Neural progenitor cell (in vitro differentiated cells): ENCODE measurements around the gene GPA33. TPM values are rescaled to one million over a fixed set of nuclear protein-coding genes. Genes with fewer than 3 reads are reported as not detected.

ENCODE experiments used
- DNase-seq: peaks from one replicate; pipeline ENCODE4 v3.0.0-alpha.2; 2016; ENCODE audit warnings: low spot score
- H2AFZ ChIP-seq: fragments of 200-600 bp; sonication (generic); replicated peaks from 2 replicates; pipeline ENCODE4 v1.6.1; 2016; ENCODE audit warnings: antibody characterized with exemption
- H3F3A ChIP-seq: fragments of 200-600 bp; sonication (generic); 2 replicates; pipeline ENCODE4 v1.6.1; 2016; ENCODE audit warnings: antibody characterized with exemption, low read depth
- H3K27ac ChIP-seq: fragments of 200-600 bp; sonication (generic); 2 replicates; pipeline ENCODE4 v1.5.1; 2016; ENCODE audit warnings: mild to moderate bottlenecking
- H3K27me3 ChIP-seq: fragments of 200-600 bp; sonication (generic); 2 replicates; pipeline ENCODE4 v1.6.1; 2016; ENCODE audit warnings: mild to moderate bottlenecking, moderate library complexity
- H3K36me3 ChIP-seq: fragments of 200-600 bp; sonication (generic); 2 replicates; pipeline ENCODE4 v1.5.1; 2016
- H3K4me1 ChIP-seq: fragments of 200-600 bp; sonication (generic); 2 replicates; pipeline ENCODE4 v1.6.1; 2016; ENCODE audit warnings: mixed run types
- H3K4me2 ChIP-seq: fragments of 200-600 bp; sonication (generic); 2 replicates; pipeline ENCODE4 v1.6.1; 2016
- H3K4me3 ChIP-seq: fragments of 200-600 bp; sonication (generic); 2 replicates; pipeline ENCODE4 v1.5.1; 2016
- H3K79me2 ChIP-seq: fragments of 200-600 bp; sonication (generic); 2 replicates; pipeline ENCODE4 v1.6.1; 2016; ENCODE audit warnings: low read depth
- H3K9ac ChIP-seq: fragments of 200-600 bp; sonication (generic); 2 replicates; pipeline ENCODE4 v1.6.1; 2016
- H3K9me3 ChIP-seq: fragments of 200-600 bp; sonication (generic); 2 replicates; pipeline ENCODE4 v1.5.1; 2016; ENCODE audit warnings: low read depth
- H4K20me1 ChIP-seq: fragments of 200-600 bp; sonication (generic); 2 replicates; pipeline ENCODE4 v1.6.1; 2016; ENCODE audit warnings: low read depth
- H3K27ac Mint-ChIP-seq: 3 replicates; pipeline ENCODE4 v1.8.0; 2021; ENCODE audit warnings: mixed read lengths
- H3K27me3 Mint-ChIP-seq: 2 replicates; pipeline ENCODE4 v1.8.0; 2022; ENCODE audit warnings: low read depth, mild to moderate bottlenecking, inconsistent platforms, moderate library complexity, mixed read lengths; ENCODE audit not compliant: insufficient read depth
- H3K36me3 Mint-ChIP-seq: 3 replicates; pipeline ENCODE4 v1.8.0; 2021; ENCODE audit warnings: mixed read lengths
- H3K4me1 Mint-ChIP-seq: 3 replicates; pipeline ENCODE4 v1.8.0; 2021; ENCODE audit warnings: mixed read lengths
- H3K4me3 Mint-ChIP-seq: 3 replicates; pipeline ENCODE4 v1.8.0; 2021; ENCODE audit warnings: mild to moderate bottlenecking, moderate library complexity, mixed read lengths
- H3K9me3 Mint-ChIP-seq: 3 replicates; pipeline ENCODE4 v1.8.0; 2020; ENCODE audit warnings: mixed read lengths
- CTCF ChIP-seq: fragments of 200-600 bp; sonication (generic); IDR thresholded peaks from 2 replicates; pipeline ENCODE4 v1.5.1; 2017; ENCODE audit warnings: antibody characterized with exemption, mild to moderate bottlenecking
- EZH2 ChIP-seq: fragments of 200-600 bp; sonication (generic); IDR thresholded peaks from 2 replicates; pipeline ENCODE4 v1.6.1; 2017; ENCODE audit warnings: antibody characterized with exemption, mild to moderate bottlenecking, moderate library complexity
- EZH2phosphoT487 ChIP-seq: fragments of 200-600 bp; sonication (generic); IDR thresholded peaks from 2 replicates; pipeline ENCODE4 v1.6.1; 2017; ENCODE audit warnings: antibody characterized with exemption
- total RNA-seq: library from RNA; depleted of rRNA; stranded (reverse); fragments of >200 nt; gene quantifications from 2 replicates; pipeline ENCODE4 v1.2.3, GENCODE V29; 2015; ENCODE audit warnings: low replicate concordance

Gene GPA33
- total RNA-seq, 1 donor from 2014 or later, result 0.52 TPM

- Mint-ChIP-seq H3K4me1 (peaks cover 29% of the 10 kb centered on the region), H3K9me3 (no peaks in the 10 kb centered on the region), H3K4me3 (no peak overlapping the region), H3K36me3 (no peaks in the 10 kb centered on the region), H3K27ac (no peak overlapping the region), H3K27me3 (peaks cover 2% of the 10 kb centered on the region)
- Histone ChIP-seq H3K27ac (no peak overlapping the region), H3F3A (no peaks in the 10 kb centered on the region), H3K9me3 (no peaks in the 10 kb centered on the region), H3K27me3 (no peaks in the 10 kb centered on the region), H3K4me1 (peaks cover 22% of the 10 kb centered on the region), H3K79me2 (no peaks in the 10 kb centered on the region), H4K20me1 (no peaks in the 10 kb centered on the region), H2AFZ (peak overlapping the region; percentile 39), H3K9ac (no peak overlapping the region), H3K4me2 (no peak overlapping the region), H3K4me3 (no peak overlapping the region), H3K36me3 (no peaks in the 10 kb centered on the region)
- TF ChIP-seq CTCF (no peak), EZH2phosphoT487 (no peak), EZH2 (no peak)
- no peak for DNase-seq
Measured at GRCh38 chr1:167104256-167104633, 14.1 kb upstream of the GPA33 start.

GRCh38 chr1:167102906-167103573 lies 12.9 kb upstream of the GPA33 start:
- peak overlapping the region; percentile 35 for H3K27ac Mint-ChIP-seq
- H3K4me3 Mint-ChIP-seq, result no peak overlapping the region
- H3K9me3 Mint-ChIP-seq, result peaks cover 3% of the 10 kb centered on the region
- H3K36me3 Mint-ChIP-seq, result peaks cover 2% of the 10 kb centered on the region
- TF ChIP-seq EZH2phosphoT487 (no peak), EZH2 (no peak), CTCF (no peak)
- H3K27me3 ChIP-seq, result no peaks in the 10 kb centered on the region
- no peaks in the 10 kb centered on the region for H3K9me3 ChIP-seq
- no peaks in the 10 kb centered on the region for H3K79me2 ChIP-seq
- peak overlapping the region; percentile 77 for H2AFZ ChIP-seq
- DNase-seq, result no peak
- no peak overlapping the region for H3K4me2 ChIP-seq
- H3K4me1 Mint-ChIP-seq, result peaks cover 23% of the 10 kb centered on the region
- peaks cover 22% of the 10 kb centered on the region for H3K4me1 ChIP-seq
- no peaks in the 10 kb centered on the region for H4K20me1 ChIP-seq
- H3K27ac ChIP-seq, result peak overlapping the region; percentile 14
- no peak overlapping the region for H3K4me3 ChIP-seq
- H3F3A ChIP-seq, result no peaks in the 10 kb centered on the region
- no peaks in the 10 kb centered on the region for H3K36me3 ChIP-seq
- H3K27me3 Mint-ChIP-seq, result peaks cover 2% of the 10 kb centered on the region
- no peak overlapping the region for H3K9ac ChIP-seq

- Mint-ChIP-seq H3K9me3 (peaks cover 7% of the 10 kb centered on the region), H3K27ac (no peak overlapping the region), H3K4me1 (peaks cover 23% of the 10 kb centered on the region), H3K4me3 (no peak overlapping the region), H3K27me3 (no peaks in the 10 kb centered on the region), H3K36me3 (peaks cover 2% of the 10 kb centered on the region)
- Histone ChIP-seq H3K27ac (no peak overlapping the region), H3F3A (no peaks in the 10 kb centered on the region), H2AFZ (no peak overlapping the region), H3K79me2 (no peaks in the 10 kb centered on the region), H3K9me3 (no peaks in the 10 kb centered on the region), H3K27me3 (no peaks in the 10 kb centered on the region), H3K4me3 (no peak overlapping the region), H3K9ac (no peak overlapping the region), H3K36me3 (no peaks in the 10 kb centered on the region), H4K20me1 (no peaks in the 10 kb centered on the region), H3K4me1 (peaks cover 22% of the 10 kb centered on the region), H3K4me2 (no peak overlapping the region)
- no peak for DNase-seq
- TF ChIP-seq EZH2 (no peak), CTCF (no peak), EZH2phosphoT487 (no peak)
Measured at GRCh38 chr1:167101754-167102153, 11.6 kb upstream of the GPA33 start.
